Activated CD8-positive, alpha-beta T cell treated with anti-CD3 and anti-CD28 coated beads, Interleukin-2, amount 10 ng/mL, durations not matched to agents 7 days and 5 days (primary cell): ENCODE measurements around the gene VPS52. TPM values are rescaled to one million over a fixed set of nuclear protein-coding genes. Genes with fewer than 3 reads are reported as not detected.

Experiments
- ATAC-seq: fragments of 150-1000 bp; cut with Tn5 transposase; one replicate; pipeline ENCODE4 v1.10.0; 2021; ENCODE audit warnings: moderate library complexity
- CTCF ChIA-PET: fragments of 350-600 bp; sonication (Branson Sonifier 250); formaldehyde crosslinking; loops from one replicate; lab custom pipeline; 2021; ENCODE audit warnings: antibody characterized with exemption; lab: Charles Lee
- POLR2A ChIA-PET: fragments of 350-600 bp; sonication (Branson Sonifier 250); formaldehyde crosslinking; loops from one replicate; lab custom pipeline; 2021; ENCODE audit warnings: antibody characterized with exemption; lab: Charles Lee
- DNase-seq: peaks from one replicate; pipeline ENCODE4 v3.0.0-alpha.2; 2020
- H3K27ac Mint-ChIP-seq: one replicate; pipeline ENCODE4 v1.8.0; 2021; ENCODE audit warnings: mild to moderate bottlenecking, mixed read lengths
- H3K27me3 Mint-ChIP-seq: one replicate; pipeline ENCODE4 v1.8.0; 2021; ENCODE audit warnings: low read depth, mixed read lengths
- H3K36me3 Mint-ChIP-seq: one replicate; pipeline ENCODE4 v1.8.0; 2021; ENCODE audit warnings: low read depth, mixed read lengths
- H3K4me1 Mint-ChIP-seq: one replicate; pipeline ENCODE4 v1.8.0; 2021; ENCODE audit warnings: low read depth, mixed read lengths
- H3K4me3 Mint-ChIP-seq: one replicate; pipeline ENCODE4 v1.8.0; 2021; ENCODE audit warnings: mild to moderate bottlenecking, mixed read lengths
- H3K9me3 Mint-ChIP-seq: one replicate; pipeline ENCODE4 v1.8.0; 2022; ENCODE audit warnings: mixed read lengths; ENCODE audit not compliant: insufficient read depth
- total RNA-seq, 2 experiments: library from RNA; stranded (reverse); gene quantifications; one replicate each; pipeline ENCODE4 v1.2.3, GENCODE V29; 2021

VPS52 gene, protein sequence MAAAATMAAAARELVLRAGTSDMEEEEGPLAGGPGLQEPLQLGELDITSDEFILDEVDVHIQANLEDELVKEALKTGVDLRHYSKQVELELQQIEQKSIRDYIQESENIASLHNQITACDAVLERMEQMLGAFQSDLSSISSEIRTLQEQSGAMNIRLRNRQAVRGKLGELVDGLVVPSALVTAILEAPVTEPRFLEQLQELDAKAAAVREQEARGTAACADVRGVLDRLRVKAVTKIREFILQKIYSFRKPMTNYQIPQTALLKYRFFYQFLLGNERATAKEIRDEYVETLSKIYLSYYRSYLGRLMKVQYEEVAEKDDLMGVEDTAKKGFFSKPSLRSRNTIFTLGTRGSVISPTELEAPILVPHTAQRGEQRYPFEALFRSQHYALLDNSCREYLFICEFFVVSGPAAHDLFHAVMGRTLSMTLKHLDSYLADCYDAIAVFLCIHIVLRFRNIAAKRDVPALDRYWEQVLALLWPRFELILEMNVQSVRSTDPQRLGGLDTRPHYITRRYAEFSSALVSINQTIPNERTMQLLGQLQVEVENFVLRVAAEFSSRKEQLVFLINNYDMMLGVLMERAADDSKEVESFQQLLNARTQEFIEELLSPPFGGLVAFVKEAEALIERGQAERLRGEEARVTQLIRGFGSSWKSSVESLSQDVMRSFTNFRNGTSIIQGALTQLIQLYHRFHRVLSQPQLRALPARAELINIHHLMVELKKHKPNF
- total RNA-seq: 10 to 100 TPM; 59.3 to 59.5 TPM

DNA sequence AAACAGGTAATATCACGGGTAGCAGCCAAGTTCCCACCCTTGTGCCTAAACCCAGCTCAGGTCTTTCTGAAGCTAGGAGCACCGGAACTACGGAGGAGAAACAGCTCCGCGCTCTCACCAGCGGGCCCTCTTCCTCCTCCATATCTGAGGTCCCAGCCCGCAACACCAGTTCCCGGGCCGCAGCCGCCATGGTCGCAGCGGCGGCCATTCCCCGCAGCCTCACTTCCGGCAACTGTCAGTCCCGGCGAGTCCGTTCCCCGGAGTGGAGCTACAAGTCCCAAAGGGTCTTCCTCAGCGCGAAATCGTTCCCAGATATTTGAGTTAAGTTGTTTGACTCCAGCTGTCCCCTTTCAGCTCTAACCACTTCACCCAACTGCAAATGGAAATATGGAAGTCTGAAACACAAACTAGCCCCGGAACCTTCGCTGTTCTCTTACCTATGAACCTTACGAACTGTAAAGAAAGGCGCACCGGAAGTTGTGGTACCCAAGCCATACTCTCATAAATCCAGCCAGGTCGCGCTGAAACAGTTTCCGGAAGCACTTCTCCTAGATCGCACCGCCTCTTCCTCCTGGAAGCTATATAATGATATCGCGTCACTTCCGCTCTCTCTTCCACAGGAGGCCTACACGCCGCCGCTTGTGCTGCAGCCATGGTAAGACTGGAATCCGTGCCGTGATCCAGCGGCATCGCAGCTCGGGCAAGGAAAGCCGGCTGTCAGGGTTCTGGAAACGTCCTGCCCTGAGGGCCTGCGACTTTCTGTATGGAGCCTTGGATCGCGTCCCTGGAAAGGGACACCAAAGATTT lies at the start of gene VPS52, which contains the start of gene RPS18:
Gene VPS52 (minus strand): TSS at position 409 of the 807 bp plus-strand sequence. CDS start 201 bp downstream, at position 208.
Gene RPS18 (plus strand): TSS at position 608 of the 807 bp plus-strand sequence. CDS start 45 bp downstream, at position 653.
- peaks cover 68% of the 10 kb centered on the region for H3K36me3 Mint-ChIP-seq
- H3K4me1 Mint-ChIP-seq: peaks cover 52% of the 10 kb centered on the region
- H3K9me3 Mint-ChIP-seq: no peaks in the 10 kb centered on the region
- H3K27ac Mint-ChIP-seq: peak within 1 kb of the TSS; percentile 100
- ChIA-PET POLR2A (interaction anchor here (0.7 to 3.5 kb wide), 31 partner anchors 8 to 611 kb away, joined by 3 to 36 read pairs (median 5); partner anchors contain the start of genes CUTA, HLA-DMA, HSD17B8 and ITPR3), CTCF (interaction anchor here (0.7 to 2.2 kb wide), 19 partner anchors 10 to 316 kb away, joined by 3 to 8 read pairs (median 3); partner anchors contain the start of genes PFDN6, RGL2 and WDR46)
- H3K27me3 Mint-ChIP-seq: no peaks in the 10 kb centered on the region
- ATAC-seq (peak; percentile 84), DNase-seq (peak; percentile 96)
- H3K4me3 Mint-ChIP-seq: peak within 1 kb of the TSS; percentile 99

DNA sequence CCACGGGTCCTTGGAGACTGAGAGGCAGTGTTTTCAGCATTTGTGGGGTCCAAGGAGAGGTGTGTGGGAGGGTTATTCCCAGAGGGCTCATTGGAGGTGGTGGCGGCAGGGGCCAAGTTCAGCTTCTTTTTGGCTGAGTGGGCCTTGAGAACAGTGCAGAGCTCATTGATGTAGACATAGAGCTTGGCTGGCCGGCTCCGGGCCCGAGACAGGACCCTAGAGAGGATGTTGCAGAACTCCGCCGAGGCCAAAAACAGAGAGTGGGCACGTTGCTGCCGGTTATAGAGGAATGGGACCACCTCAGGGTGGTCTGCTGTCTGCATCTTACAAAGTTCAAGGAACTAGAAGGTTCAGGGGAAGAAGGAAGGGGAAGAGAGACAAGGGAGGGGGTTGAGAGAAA lies 49.6 kb upstream of the VPS52 start:
- Mint-ChIP-seq H3K4me1 (peaks cover 69% of the 10 kb centered on the region), H3K27me3 (no peaks in the 10 kb centered on the region), H3K36me3 (peaks cover 57% of the 10 kb centered on the region), H3K27ac (peak overlapping the region; percentile 100), H3K4me3 (peak overlapping the region; percentile 94), H3K9me3 (no peaks in the 10 kb centered on the region)
- CTCF ChIA-PET: interaction anchor here (0.6 kb wide), 1 partner anchor 22 kb away, joined by 3 read pairs; no protein-coding TSS in a partner anchor
- POLR2A ChIA-PET: interaction anchor here (0.7 kb wide), 1 partner anchor 44 kb away, joined by 3 read pairs; no protein-coding TSS in a partner anchor
- DNase-seq (no peak), ATAC-seq (no peak)

DNA sequence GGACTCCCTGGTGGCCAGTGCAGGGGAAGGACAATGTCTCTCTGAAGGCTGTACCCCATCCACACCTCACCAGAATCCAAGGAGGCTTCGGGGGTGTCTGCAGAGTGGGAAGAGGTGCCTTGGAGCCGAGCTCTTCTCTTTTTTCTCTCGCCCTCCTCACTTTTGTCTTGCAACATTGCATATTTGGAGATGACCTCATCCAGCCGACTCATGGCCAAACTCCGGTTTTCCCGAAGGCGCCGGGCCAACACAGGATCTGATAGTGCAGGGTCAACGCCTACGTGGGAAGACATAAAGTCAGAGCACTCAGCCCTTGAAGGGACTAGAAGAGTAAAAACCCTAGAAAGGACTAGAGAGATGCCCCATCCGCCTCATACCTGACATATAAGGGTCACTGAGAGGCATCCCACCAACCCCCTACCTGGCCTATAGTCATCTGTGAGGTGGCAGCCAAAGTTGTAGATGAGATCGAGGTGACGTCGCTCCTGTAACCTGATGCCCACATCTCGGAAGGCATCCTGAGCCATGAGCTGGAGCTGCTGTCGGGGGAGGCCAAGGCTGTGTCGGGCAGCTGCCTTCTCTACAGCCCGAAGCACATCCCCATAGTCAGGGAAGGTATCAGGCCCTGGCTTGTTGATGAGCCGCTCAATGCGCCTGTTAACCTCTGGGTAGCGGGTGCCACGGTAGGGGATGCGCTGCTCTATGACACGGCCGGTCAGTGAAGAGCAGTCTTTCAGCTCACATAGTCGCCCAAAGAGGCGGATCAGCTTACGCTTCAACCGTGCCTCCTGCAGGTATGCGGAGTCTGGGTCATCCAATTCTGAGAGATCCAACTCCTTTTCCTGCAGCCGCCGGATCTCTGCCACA lies 48.9 kb upstream of the VPS52 start:
- H3K27me3 Mint-ChIP-seq: no peaks in the 10 kb centered on the region
- ATAC-seq (no peak), DNase-seq (no peak)
- peak overlapping the region; percentile 100 for H3K27ac Mint-ChIP-seq
- CTCF ChIA-PET: no interaction called here
- peaks cover 62% of the 10 kb centered on the region for H3K36me3 Mint-ChIP-seq
- peak overlapping the region; percentile 97 for H3K4me3 Mint-ChIP-seq
- H3K4me1 Mint-ChIP-seq: peaks cover 74% of the 10 kb centered on the region
- no peaks in the 10 kb centered on the region for H3K9me3 Mint-ChIP-seq
- POLR2A ChIA-PET: interaction anchor here (0.6 to 4.0 kb wide), 3 partner anchors 12 to 49 kb away, joined by 3 to 34 read pairs (median 3); partner anchors contain the start of gene VPS52

DNA sequence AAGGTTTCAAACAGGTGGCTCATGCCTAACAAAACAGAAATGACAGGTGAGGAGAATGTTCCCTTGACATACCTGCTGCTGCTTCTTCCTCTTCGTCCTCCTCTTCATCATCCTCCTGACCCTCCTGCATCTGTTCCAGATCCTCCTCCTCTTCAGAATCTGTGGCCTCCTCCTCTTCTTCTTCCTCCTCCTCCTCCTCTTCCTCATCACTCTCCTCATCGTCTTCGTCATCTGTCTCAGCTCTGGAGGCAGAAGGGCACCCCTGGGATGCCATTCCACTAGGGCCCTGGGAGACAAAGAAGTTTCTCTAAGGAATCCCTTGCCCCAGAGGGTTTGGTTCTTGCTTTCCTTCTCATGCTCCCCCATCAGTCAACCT lies 48.3 kb upstream of the VPS52 start:
- H3K9me3 Mint-ChIP-seq: no peaks in the 10 kb centered on the region
- peaks cover 66% of the 10 kb centered on the region for H3K36me3 Mint-ChIP-seq
- POLR2A ChIA-PET: interaction anchor here (0.7 to 4.0 kb wide), 3 partner anchors 13 to 25 kb away, joined by 3 to 34 read pairs (median 4); no protein-coding TSS in a partner anchor
- no peak for DNase-seq
- no peak for ATAC-seq
- peaks cover 80% of the 10 kb centered on the region for H3K4me1 Mint-ChIP-seq
- H3K27ac Mint-ChIP-seq: peak overlapping the region; percentile 96
- H3K27me3 Mint-ChIP-seq: no peaks in the 10 kb centered on the region
- H3K4me3 Mint-ChIP-seq: peak overlapping the region; percentile 97
- CTCF ChIA-PET: interaction anchor here (4.6 kb wide), 1 partner anchor 25 kb away, joined by 36 read pairs; no protein-coding TSS in a partner anchor

DNA sequence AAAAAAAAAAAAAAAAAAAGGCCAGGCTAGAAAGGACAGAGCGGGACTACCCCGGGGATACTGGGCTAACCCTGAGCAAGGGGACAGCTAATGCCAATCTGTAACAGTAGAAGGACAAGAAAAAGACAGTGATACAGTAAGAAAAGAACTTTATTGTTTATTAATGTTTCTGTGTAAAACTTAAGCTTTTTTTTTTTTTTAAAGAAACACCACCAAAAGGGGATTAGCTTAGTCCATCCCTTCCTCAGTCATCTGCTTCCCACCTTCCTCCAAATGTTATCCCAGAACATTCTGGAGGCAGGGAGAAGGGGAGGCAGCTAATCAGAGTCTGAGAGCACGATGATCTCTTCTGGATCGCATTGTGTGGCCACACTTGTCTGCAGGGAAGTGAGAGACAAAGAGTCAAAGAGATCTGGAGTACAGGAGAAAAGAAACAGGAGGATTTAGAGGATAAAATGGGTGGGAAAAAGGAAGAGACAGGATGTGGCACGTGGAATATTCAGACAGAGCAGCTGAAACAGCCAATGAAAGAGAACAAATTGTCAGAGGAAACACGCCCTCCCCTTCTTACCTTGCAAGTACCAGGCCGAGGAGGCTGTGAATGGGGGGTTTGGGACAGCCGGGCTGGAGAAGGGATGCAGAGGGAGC lies 46.9 kb upstream of the VPS52 start:
- Mint-ChIP-seq H3K27me3 (no peaks in the 10 kb centered on the region), H3K27ac (peak overlapping the region; percentile 96), H3K4me1 (peaks cover 80% of the 10 kb centered on the region), H3K9me3 (no peaks in the 10 kb centered on the region), H3K4me3 (peak overlapping the region; percentile 97), H3K36me3 (peaks cover 74% of the 10 kb centered on the region)
- ChIA-PET CTCF (interaction anchor here (0.8 to 4.6 kb wide), 10 partner anchors 12 to 264 kb away, joined by 3 to 36 read pairs (median 4); partner anchors contain the start of genes B3GALT4 and CUTA), POLR2A (interaction anchor here (0.6 to 4.0 kb wide), 8 partner anchors 9 to 347 kb away, joined by 3 to 34 read pairs (median 4); partner anchors contain the start of genes PFDN6, RGL2 and WDR46)
- DNase-seq (no peak), ATAC-seq (no peak)

DNA sequence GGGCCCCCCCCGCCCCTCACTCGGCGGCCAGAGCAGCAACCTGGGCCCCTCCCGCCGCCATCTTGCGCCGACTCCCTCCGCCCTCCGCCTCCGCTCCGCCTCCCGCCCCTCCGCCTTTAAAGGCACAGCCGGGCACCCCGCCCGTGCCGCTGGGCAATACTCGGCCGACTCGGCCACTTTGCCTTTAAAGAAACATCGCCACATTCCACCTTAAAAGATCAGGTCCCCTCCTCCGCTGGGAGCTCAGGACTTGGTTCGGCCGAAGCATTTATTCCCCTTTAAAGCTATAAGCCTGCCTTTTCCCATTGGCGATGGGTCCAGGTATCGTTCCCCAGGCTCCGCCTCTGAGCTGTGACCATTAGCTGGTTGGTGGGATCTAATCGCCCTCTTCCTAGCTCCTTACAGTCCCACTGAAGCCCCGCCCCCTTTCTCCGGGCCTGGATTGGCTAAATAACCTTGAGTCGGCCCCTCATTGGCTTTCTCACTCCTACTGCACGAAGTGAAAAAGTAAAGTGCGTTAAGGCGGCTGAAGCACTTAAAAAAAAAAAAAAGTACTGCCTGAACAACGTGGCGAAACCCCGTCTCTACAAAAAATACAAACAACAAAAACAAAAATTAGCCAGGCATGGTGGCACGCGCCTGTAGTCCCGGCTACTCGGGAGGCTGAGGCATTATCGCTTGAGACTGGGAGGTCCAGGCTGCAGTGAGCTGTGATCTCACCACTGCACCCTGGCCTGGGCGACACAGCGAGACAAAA lies 46.2 kb upstream of the VPS52 start, which contains the start of gene ZBTB22:
Gene ZBTB22 (minus strand): TSS at position 76 of the 757 bp plus-strand sequence. CDS start 828 bp downstream, outside the sequence.
- H3K27me3 Mint-ChIP-seq: no peaks in the 10 kb centered on the region
- H3K4me3 Mint-ChIP-seq: peak within 1 kb of the TSS; percentile 97
- peaks cover 81% of the 10 kb centered on the region for H3K36me3 Mint-ChIP-seq
- no peaks in the 10 kb centered on the region for H3K9me3 Mint-ChIP-seq
- DNase-seq (peak; percentile 98), ATAC-seq (peak; percentile 70)
- POLR2A ChIA-PET: interaction anchor here (0.7 to 4.0 kb wide), 9 partner anchors 17 to 347 kb away, joined by 3 to 34 read pairs (median 4); partner anchors contain the start of genes PFDN6, PHF1, RGL2 and RPS18
- H3K27ac Mint-ChIP-seq: peak within 1 kb of the TSS; percentile 96
- H3K4me1 Mint-ChIP-seq: peaks cover 78% of the 10 kb centered on the region
- CTCF ChIA-PET: interaction anchor here (0.8 to 4.6 kb wide), 11 partner anchors 18 to 265 kb away, joined by 3 to 36 read pairs (median 4); partner anchors contain the start of genes B3GALT4 and CUTA

DNA sequence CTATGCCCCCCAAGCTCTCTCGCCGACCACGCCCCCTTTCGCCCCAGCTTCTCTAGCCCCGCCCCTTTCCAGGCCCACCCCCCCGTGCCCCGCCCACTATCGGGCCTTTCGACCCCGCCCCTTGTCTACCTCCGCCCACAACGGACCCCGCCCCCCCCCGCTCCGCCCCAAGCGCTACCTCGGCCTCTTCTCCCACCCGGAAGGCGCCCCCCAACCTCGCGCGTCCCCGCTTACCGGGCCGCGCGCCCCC lies 45.7 kb upstream of the VPS52 start:
- peaks cover 81% of the 10 kb centered on the region for H3K4me1 Mint-ChIP-seq
- ChIA-PET POLR2A (interaction anchor here (0.7 to 4.0 kb wide), 9 partner anchors 16 to 346 kb away, joined by 3 to 34 read pairs (median 4); partner anchors contain the start of genes PFDN6, PHF1, RGL2 and RPS18), CTCF (interaction anchor here (1.0 to 4.6 kb wide), 10 partner anchors 18 to 266 kb away, joined by 3 to 36 read pairs (median 4); partner anchors contain the start of gene CUTA)
- ATAC-seq: no peak
- H3K36me3 Mint-ChIP-seq: peaks cover 82% of the 10 kb centered on the region
- peak overlapping the region; percentile 71 for H3K4me3 Mint-ChIP-seq
- no peaks in the 10 kb centered on the region for H3K27me3 Mint-ChIP-seq
- H3K9me3 Mint-ChIP-seq: no peaks in the 10 kb centered on the region
- peak overlapping the region; percentile 68 for H3K27ac Mint-ChIP-seq
- DNase-seq: no peak

DNA sequence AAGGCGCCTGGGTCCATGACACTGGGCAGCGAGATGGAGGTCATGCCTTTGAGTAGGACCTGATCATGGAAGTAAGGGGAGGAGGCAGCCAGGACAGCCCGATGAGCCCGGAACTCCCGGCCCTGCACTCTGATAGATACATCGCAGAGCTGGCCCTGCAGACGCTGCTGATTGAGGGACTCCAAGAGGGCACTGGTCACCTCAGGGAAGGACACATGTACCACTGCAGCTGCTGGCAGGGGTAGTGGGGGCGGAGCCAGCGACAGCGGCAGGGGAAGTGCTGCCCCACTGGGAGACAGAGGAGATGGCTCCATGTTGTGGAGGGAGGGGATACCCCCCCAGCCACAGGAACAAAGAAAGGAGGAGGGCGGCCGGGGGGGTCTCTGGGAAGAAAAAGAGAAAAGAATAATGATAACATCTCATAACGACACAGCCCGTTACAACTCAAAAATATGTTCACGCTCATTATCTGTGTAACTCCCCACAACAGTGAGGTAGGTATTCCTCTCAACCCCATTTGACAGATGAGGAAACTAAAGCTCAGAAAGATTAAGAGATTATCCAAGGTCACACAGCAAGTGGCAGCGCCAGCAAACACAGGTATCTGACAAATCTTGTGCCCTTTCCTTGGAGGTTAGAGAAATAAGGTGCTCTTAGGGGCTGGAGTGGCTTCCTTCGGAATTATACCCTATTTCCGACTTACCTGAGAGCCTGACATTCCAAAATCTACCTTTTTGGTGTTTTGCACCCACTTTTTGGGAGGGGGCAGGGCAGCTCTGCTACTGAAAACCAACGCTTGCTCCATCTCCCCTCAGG lies 45.1 kb upstream of the VPS52 start:
- POLR2A ChIA-PET: interaction anchor here (0.6 to 4.0 kb wide), 10 partner anchors 16 to 546 kb away, joined by 3 to 34 read pairs (median 4); partner anchors contain the start of genes PFDN6, PHF1, RGL2 and RPS18
- CTCF ChIA-PET: interaction anchor here (1.0 to 4.6 kb wide), 6 partner anchors 17 to 266 kb away, joined by 3 to 36 read pairs (median 5); no protein-coding TSS in a partner anchor
- H3K4me3 Mint-ChIP-seq: peak overlapping the region; percentile 71
- H3K27me3 Mint-ChIP-seq: no peaks in the 10 kb centered on the region
- peaks cover 82% of the 10 kb centered on the region for H3K36me3 Mint-ChIP-seq
- H3K4me1 Mint-ChIP-seq: peaks cover 83% of the 10 kb centered on the region
- peak overlapping the region; percentile 74 for H3K27ac Mint-ChIP-seq
- ATAC-seq: no peak
- peak; percentile 28 for DNase-seq
- H3K9me3 Mint-ChIP-seq: no peaks in the 10 kb centered on the region
